Endothelial cell of coronary artery (primary cell): ENCODE data around the gene CERS5. TPM values are rescaled to one million over a fixed set of nuclear protein-coding genes. Genes with fewer than 3 reads are reported as not detected.

Experiments
- total RNA-seq: library from RNA; depleted of rRNA; stranded (reverse); fragments of >200 nt; gene quantifications from 2 replicates; pipeline ENCODE4 v1.2.3, GENCODE V29; 2014

Gene CERS5
- 36.0 and 56.7 TPM in 2 replicates for total RNA-seq

GRCh38 chr12:50167049-50167828 is at the start of gene CERS5:
TSS of gene CERS5 (minus strand) at chr12:50167369. CDS start at chr12:50167297, 72 bp downstream.

DNA sequence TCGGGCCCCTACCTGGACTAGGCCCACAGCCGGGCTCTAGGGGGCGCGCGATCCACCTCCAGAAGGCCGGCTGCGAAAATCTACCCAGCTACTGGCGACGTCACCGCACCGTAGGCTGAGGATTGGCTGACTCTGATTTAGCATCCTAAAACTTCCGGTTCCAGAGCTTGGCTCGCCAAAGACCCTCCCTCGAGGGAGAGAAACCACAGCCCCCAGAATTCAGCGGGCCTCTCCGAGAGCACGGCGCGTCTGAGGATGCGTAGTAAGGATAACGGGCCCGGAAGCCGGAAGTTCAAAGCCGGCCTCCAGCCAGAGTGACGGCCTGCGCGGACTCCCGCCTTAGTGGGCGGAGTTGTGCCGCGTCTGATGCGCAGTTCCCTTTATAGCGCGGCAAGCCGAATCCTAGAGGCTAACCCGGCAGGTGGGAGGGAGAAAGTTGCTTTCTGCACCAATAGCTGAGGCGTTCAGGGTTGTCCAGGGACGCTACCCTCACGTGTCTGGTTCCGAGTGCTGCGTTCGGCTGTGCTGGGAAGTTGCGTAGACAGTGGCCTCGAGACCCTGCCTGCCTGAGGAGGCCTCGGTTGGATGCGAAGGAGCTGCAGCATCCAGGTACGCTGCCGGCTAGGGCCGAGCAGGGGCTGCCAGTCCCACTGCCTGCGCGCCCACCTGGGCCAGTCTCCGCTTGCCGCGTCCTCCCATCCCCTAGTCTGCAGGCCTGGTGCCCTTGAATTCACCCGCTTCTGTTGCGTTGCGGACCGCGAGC is 55.3 kb downstream of the CERS5 start, which contains the start of gene COX14:
TSS of gene COX14 (plus strand) at position 544 of the 763 bp plus-strand sequence. CDS start 7,808 bp downstream, outside the sequence.

DNA sequence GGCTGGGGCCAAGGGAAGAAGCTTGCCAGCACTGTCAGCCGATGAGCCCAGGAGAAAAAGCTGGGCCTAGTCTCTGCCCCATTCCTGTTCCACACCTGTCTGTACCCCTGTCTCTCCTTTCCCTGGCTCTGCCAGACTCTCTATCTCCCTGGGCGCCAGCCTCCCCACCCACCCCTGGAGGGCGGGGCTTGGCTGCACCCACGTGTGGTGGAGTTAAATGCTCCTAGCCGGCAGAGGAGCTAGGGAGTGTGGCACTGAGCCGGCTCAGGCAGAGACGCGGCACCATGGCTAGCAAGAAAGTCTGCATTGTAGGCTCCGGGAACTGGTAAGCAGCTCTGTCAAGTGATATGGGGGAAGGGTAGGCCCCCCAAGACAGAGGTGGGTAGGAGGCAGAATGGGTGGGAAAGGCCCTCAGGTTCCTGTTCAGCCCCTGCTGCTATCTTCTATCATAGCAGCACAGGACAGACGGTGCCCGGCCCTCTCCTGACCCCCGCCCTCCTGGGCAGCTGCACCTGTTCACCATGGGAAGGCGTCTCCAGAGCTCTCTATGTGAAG is 63.3 kb downstream of the CERS5 start, which contains the start of gene GPD1:
TSS of gene GPD1 (plus strand) at position 242 of the 555 bp plus-strand sequence. CDS start at position 285, 43 bp downstream.

GRCh38 chr12:50084775-50085614 is 82.2 kb downstream of the CERS5 start, which contains the start of gene SMARCD1:
TSS of gene SMARCD1 (plus strand) at chr12:50085342. CDS start at chr12:50085370, 28 bp downstream.

Other genes starting within 250 kb of the CERS5 start
- not detected in 2 replicates for gene AQP2, start 216.6 kb downstream of the CERS5 start, total RNA-seq
- gene AQP5, start 205.5 kb downstream of the CERS5 start, total RNA-seq = 0.09 and 1.8 TPM in 2 replicates
- gene AQP6, start 194.4 kb downstream of the CERS5 start, total RNA-seq = 0.09 TPM in 1 of 2 replicates, not detected in the other
- 29.2 and 54.1 TPM in 2 replicates for gene RACGAP1, start 141.9 kb downstream of the CERS5 start, total RNA-seq
- 0.36 and 1.0 TPM in 2 replicates for gene ASIC1, start 109.8 kb downstream of the CERS5 start, total RNA-seq
- 43.6 and 45.5 TPM in 2 replicates for gene SMARCD1, start 82.0 kb downstream of the CERS5 start, total RNA-seq
- not detected in 2 replicates for gene GPD1, start 63.4 kb downstream of the CERS5 start, total RNA-seq
- gene COX14, start 55.1 kb downstream of the CERS5 start, total RNA-seq = 39.0 and 43.8 TPM in 2 replicates
- gene LIMA1, start 116.2 kb upstream of the CERS5 start, total RNA-seq = 50.3 and 93.5 TPM in 2 replicates
- gene FAM186A, start 229.2 kb upstream of the CERS5 start, total RNA-seq = not detected in 2 replicates
- 28.8 and 44.0 TPM in 2 replicates for gene LARP4, start 233.5 kb upstream of the CERS5 start, total RNA-seq